ENCODE results near the gene PDE10A. TPM values are rescaled to one million over a fixed set of nuclear protein-coding genes. Genes with fewer than 3 reads are reported as not detected.

PDE10A gene
- total RNA-seq, 1 donor from 2014 or later = 17.3 TPM

DNA sequence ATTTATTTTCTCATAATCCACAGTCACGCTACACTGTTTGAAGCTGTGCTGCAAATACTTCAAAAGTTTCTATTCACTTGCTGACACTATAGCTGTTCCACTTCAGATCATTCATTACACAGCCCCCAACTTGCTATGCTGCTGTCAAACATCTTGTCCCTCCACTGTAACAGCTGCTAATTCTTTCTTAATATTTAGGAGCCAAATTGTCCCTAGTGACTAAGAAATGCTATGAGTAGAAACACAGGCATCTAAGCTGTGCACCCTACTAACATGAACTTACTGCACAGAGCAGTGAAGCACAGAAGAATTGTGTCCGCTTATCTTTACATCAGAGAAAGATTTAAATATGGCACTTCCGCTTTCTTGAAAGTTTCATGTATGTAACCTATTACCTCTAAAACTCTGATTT is 91.3 kb downstream of the PDE10A start:
- no peak overlapping the region for H3K27ac ChIP-seq
- H3K79me2 ChIP-seq (ENCODE audit: low read depth) = no peaks in the 10 kb centered on the region
- no peak overlapping the region for H3K9ac ChIP-seq
- H3K4me2 ChIP-seq = no peak overlapping the region
- Mint-ChIP-seq H3K36me3 (peaks cover 12% of the 10 kb centered on the region), H3K9me3 (peaks cover 7% of the 10 kb centered on the region), H3K4me1 (peaks cover 15% of the 10 kb centered on the region), H3K27ac (no peak overlapping the region), H3K27me3 (ENCODE audit: insufficient read depth, low read depth) (no peaks in the 10 kb centered on the region), H3K4me3 (no peak overlapping the region)
- H3K27me3 ChIP-seq = no peaks in the 10 kb centered on the region
- no peak overlapping the region for H2AFZ ChIP-seq (replicated peaks)
- H4K20me1 ChIP-seq (ENCODE audit: low read depth) = no peaks in the 10 kb centered on the region
- no peaks in the 10 kb centered on the region for H3K9me3 ChIP-seq (ENCODE audit: low read depth)
- TF ChIP-seq EZH2 (IDR thresholded peaks at IDR 0.05) (no peak), EZH2phosphoT487 (IDR thresholded peaks at IDR 0.05) (no peak)
- TF ChIP-seq, protein P1, sequence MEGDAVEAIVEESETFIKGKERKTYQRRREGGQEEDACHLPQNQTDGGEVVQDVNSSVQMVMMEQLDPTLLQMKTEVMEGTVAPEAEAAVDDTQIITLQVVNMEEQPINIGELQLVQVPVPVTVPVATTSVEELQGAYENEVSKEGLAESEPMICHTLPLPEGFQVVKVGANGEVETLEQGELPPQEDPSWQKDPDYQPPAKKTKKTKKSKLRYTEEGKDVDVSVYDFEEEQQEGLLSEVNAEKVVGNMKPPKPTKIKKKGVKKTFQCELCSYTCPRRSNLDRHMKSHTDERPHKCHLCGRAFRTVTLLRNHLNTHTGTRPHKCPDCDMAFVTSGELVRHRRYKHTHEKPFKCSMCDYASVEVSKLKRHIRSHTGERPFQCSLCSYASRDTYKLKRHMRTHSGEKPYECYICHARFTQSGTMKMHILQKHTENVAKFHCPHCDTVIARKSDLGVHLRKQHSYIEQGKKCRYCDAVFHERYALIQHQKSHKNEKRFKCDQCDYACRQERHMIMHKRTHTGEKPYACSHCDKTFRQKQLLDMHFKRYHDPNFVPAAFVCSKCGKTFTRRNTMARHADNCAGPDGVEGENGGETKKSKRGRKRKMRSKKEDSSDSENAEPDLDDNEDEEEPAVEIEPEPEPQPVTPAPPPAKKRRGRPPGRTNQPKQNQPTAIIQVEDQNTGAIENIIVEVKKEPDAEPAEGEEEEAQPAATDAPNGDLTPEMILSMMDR (IDR thresholded peaks at IDR 0.05) = no peak
- no peaks in the 10 kb centered on the region for H3F3A ChIP-seq (ENCODE audit: low read depth)
- DNase-seq (ENCODE audit: low spot score) = no peak
- H3K36me3 ChIP-seq = no peaks in the 10 kb centered on the region
- H3K4me3 ChIP-seq = no peak overlapping the region
- peaks cover 16% of the 10 kb centered on the region for H3K4me1 ChIP-seq

- Histone ChIP-seq H2AFZ (replicated peaks) (no peak overlapping the region), H3K9me3 (ENCODE audit: low read depth) (no peaks in the 10 kb centered on the region), H3K9ac (no peak overlapping the region), H3K79me2 (ENCODE audit: low read depth) (no peaks in the 10 kb centered on the region), H3K4me1 (peaks cover 16% of the 10 kb centered on the region), H3K4me3 (no peak overlapping the region), H4K20me1 (ENCODE audit: low read depth) (no peaks in the 10 kb centered on the region), H3K36me3 (no peaks in the 10 kb centered on the region), H3K4me2 (no peak overlapping the region), H3F3A (ENCODE audit: low read depth) (no peaks in the 10 kb centered on the region), H3K27ac (no peak overlapping the region), H3K27me3 (no peaks in the 10 kb centered on the region)
- Mint-ChIP-seq H3K27ac (no peak overlapping the region), H3K4me1 (peaks cover 15% of the 10 kb centered on the region), H3K36me3 (peaks cover 13% of the 10 kb centered on the region), H3K9me3 (peaks cover 9% of the 10 kb centered on the region), H3K4me3 (no peak overlapping the region), H3K27me3 (ENCODE audit: insufficient read depth, low read depth) (peaks cover 2% of the 10 kb centered on the region)
- TF ChIP-seq EZH2phosphoT487 (IDR thresholded peaks at IDR 0.05) (no peak), EZH2 (IDR thresholded peaks at IDR 0.05) (no peak)
- TF ChIP-seq, protein P1 (IDR thresholded peaks at IDR 0.05) = no peak
- DNase-seq (ENCODE audit: low spot score) = no peak
These were observed 91.9 kb downstream of the PDE10A start for GRCh38 chr6:165571068-165571682.

- no peaks in the 10 kb centered on the region for H4K20me1 ChIP-seq (ENCODE audit: low read depth)
- no peak for TF ChIP-seq EZH2 (IDR thresholded peaks at IDR 0.05)
- TF ChIP-seq, protein P1 (IDR thresholded peaks at IDR 0.05) = no peak
- no peak for TF ChIP-seq EZH2phosphoT487 (IDR thresholded peaks at IDR 0.05)
- H3K4me3 Mint-ChIP-seq = no peak overlapping the region
- H2AFZ ChIP-seq (replicated peaks) = no peak overlapping the region
- no peak for DNase-seq (ENCODE audit: low spot score)
- peaks cover 2% of the 10 kb centered on the region for H3K27me3 Mint-ChIP-seq (ENCODE audit: insufficient read depth, low read depth)
- no peak overlapping the region for H3K4me3 ChIP-seq
- H3K4me2 ChIP-seq = no peak overlapping the region
- H3K4me1 Mint-ChIP-seq = peaks cover 12% of the 10 kb centered on the region
- no peaks in the 10 kb centered on the region for H3F3A ChIP-seq (ENCODE audit: low read depth)
- peaks cover 22% of the 10 kb centered on the region for H3K9me3 Mint-ChIP-seq
- H3K36me3 Mint-ChIP-seq = peaks cover 22% of the 10 kb centered on the region
- no peak overlapping the region for H3K27ac ChIP-seq
- H3K79me2 ChIP-seq (ENCODE audit: low read depth) = no peaks in the 10 kb centered on the region
- H3K9ac ChIP-seq = no peak overlapping the region
- H3K27me3 ChIP-seq = no peaks in the 10 kb centered on the region
- H3K9me3 ChIP-seq (ENCODE audit: low read depth) = no peaks in the 10 kb centered on the region
- H3K4me1 ChIP-seq = no peaks in the 10 kb centered on the region
- peaks cover 4% of the 10 kb centered on the region for H3K36me3 ChIP-seq
- H3K27ac Mint-ChIP-seq = no peak overlapping the region
These were observed 94.7 kb downstream of the PDE10A start for GRCh38 chr6:165568326-165568725.

Measured in neural progenitor cell (in vitro differentiated cells).